ENCODE results near the gene BRWD1. TPM values are rescaled to one million over a fixed set of nuclear protein-coding genes. Genes with fewer than 3 reads are reported as not detected.
"Not testable (repeated sequence)": the region's sequence is repeated elsewhere in the genome, so short reads cannot be mapped to it uniquely, and the experiment has no call there.

Gene BRWD1
- total RNA-seq, 1 donor: 71.3 TPM

DNA sequence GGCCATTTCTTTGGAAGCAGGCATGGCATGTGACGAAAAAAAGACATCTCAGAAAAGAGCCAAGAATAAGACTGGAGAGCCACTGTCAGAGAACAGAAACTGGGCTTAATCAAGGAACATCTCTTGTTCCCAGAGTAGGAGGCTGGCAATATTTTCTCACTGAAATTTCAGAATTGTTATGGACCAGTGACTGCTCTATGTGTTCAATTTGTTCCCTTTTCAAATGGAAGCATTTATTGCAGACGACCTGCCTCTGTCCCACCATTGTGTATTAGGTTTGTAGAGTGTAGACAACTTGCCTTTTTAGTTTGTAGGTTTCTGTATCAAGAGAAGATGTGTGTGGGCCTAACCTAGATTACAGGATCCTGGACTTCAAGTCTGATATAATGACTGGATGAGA is 148.9 kb downstream of the BRWD1 start:
- no peak overlapping the region for H3K27ac ChIP-seq (ENCODE audit: low read depth, low read length)
- no peaks in the 10 kb centered on the region for H3K27me3 ChIP-seq (ENCODE audit: insufficient read depth, low read length)
- no peak for DNase-seq (ENCODE audit: insufficient read length, low spot score, missing footprints)
- no peak overlapping the region for H3K4me3 ChIP-seq (ENCODE audit: insufficient read depth, low read length)
- TF ChIP-seq, protein P1, sequence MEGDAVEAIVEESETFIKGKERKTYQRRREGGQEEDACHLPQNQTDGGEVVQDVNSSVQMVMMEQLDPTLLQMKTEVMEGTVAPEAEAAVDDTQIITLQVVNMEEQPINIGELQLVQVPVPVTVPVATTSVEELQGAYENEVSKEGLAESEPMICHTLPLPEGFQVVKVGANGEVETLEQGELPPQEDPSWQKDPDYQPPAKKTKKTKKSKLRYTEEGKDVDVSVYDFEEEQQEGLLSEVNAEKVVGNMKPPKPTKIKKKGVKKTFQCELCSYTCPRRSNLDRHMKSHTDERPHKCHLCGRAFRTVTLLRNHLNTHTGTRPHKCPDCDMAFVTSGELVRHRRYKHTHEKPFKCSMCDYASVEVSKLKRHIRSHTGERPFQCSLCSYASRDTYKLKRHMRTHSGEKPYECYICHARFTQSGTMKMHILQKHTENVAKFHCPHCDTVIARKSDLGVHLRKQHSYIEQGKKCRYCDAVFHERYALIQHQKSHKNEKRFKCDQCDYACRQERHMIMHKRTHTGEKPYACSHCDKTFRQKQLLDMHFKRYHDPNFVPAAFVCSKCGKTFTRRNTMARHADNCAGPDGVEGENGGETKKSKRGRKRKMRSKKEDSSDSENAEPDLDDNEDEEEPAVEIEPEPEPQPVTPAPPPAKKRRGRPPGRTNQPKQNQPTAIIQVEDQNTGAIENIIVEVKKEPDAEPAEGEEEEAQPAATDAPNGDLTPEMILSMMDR (IDR thresholded peaks at IDR 0.05; ENCODE audit: extremely low read depth, low read depth, low read length): no peak
- H3K79me2 ChIP-seq (ENCODE audit: insufficient read depth, low read length): no peaks in the 10 kb centered on the region
- no peaks in the 10 kb centered on the region for H4K20me1 ChIP-seq (ENCODE audit: insufficient read depth, low read length)
- peaks cover 4% of the 10 kb centered on the region for H3K9me3 ChIP-seq (ENCODE audit: low read depth, low read length)
- H2AFZ ChIP-seq (ENCODE audit: low read length): no peak overlapping the region
- no peaks in the 10 kb centered on the region for H3K4me1 ChIP-seq (ENCODE audit: insufficient read depth, low read length)
- no peaks in the 10 kb centered on the region for H3K36me3 ChIP-seq (ENCODE audit: insufficient read depth, low read length)
- no peak overlapping the region for H3K4me2 ChIP-seq (ENCODE audit: insufficient read depth, low read length)

DNA sequence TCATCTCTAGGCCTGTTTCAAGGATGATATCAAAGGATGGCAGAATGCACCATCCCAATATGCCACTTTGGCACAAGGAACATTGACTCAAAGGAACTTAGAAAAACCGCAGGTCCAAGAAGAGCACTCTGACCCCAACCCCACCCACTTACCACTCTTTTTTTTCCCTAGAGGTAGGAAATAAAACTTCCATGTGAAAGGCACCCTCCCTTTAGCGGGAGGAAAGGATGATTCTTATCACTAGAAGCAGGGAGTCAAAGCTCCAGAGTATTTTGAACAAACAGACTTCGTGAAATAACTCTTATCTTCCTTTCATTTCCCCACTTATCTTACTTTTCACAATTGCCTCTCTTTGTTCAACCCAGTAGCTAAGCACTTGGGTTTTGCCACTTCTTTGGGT is 152.4 kb downstream of the BRWD1 start:
- Histone ChIP-seq H3K4me2 (ENCODE audit: insufficient read depth, low read length) (no peak overlapping the region), H4K20me1 (ENCODE audit: insufficient read depth, low read length) (no peaks in the 10 kb centered on the region), H3K4me1 (ENCODE audit: insufficient read depth, low read length) (no peaks in the 10 kb centered on the region), H2AFZ (ENCODE audit: low read length) (no peak overlapping the region), H3K36me3 (ENCODE audit: insufficient read depth, low read length) (no peaks in the 10 kb centered on the region), H3K27ac (ENCODE audit: low read depth, low read length) (no peak overlapping the region), H3K27me3 (ENCODE audit: insufficient read depth, low read length) (no peaks in the 10 kb centered on the region), H3K4me3 (ENCODE audit: insufficient read depth, low read length) (no peak overlapping the region), H3K9me3 (ENCODE audit: low read depth, low read length) (peaks cover 4% of the 10 kb centered on the region), H3K79me2 (ENCODE audit: insufficient read depth, low read length) (no peaks in the 10 kb centered on the region)
- TF ChIP-seq, protein P1 (IDR thresholded peaks at IDR 0.05; ENCODE audit: extremely low read depth, low read depth, low read length): no peak
- DNase-seq (ENCODE audit: insufficient read length, low spot score, missing footprints): peak; percentile 67

- DNase-seq (ENCODE audit: insufficient read length, low spot score, missing footprints): peak; percentile 89
- no peaks in the 10 kb centered on the region for H3K27me3 ChIP-seq (ENCODE audit: insufficient read depth, low read length)
- H3K4me2 ChIP-seq (ENCODE audit: insufficient read depth, low read length): no peak overlapping the region
- H2AFZ ChIP-seq (ENCODE audit: low read length): no peak overlapping the region
- H3K79me2 ChIP-seq (ENCODE audit: insufficient read depth, low read length): no peaks in the 10 kb centered on the region
- no peaks in the 10 kb centered on the region for H3K36me3 ChIP-seq (ENCODE audit: insufficient read depth, low read length)
- no peaks in the 10 kb centered on the region for H3K9me3 ChIP-seq (ENCODE audit: low read depth, low read length)
- H4K20me1 ChIP-seq (ENCODE audit: insufficient read depth, low read length): no peaks in the 10 kb centered on the region
- no peak overlapping the region for H3K27ac ChIP-seq (ENCODE audit: low read depth, low read length)
- no peak overlapping the region for H3K4me3 ChIP-seq (ENCODE audit: insufficient read depth, low read length)
- TF ChIP-seq, protein P1 (IDR thresholded peaks at IDR 0.05; ENCODE audit: extremely low read depth, low read depth, low read length): no peak
- H3K4me1 ChIP-seq (ENCODE audit: insufficient read depth, low read length): peaks cover 4% of the 10 kb centered on the region
Measured at GRCh38 chr21:39159342-39160063, 153.9 kb downstream of the BRWD1 start.

DNA sequence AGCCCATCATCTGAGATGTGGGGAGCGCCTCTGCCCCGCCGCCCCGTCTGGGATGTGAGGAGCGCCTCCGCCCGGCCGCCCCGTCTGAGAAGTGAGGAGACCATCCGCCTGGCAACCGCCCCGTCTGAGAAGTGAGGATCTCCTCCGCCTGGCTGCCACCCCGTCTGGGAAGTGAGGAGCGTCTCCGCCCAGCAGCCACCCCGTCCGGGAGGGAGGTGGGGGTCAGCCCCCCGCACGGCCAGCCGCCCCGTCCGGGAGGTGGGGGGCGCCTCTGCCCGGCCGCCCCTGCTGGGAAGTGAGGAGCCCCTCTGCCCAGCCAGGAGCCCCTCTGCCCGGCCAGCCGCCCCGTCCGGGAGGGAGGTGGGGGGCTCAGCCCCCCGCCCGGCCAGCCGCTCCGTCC is 156.2 kb downstream of the BRWD1 start:
- H3K4me1 ChIP-seq (ENCODE audit: insufficient read depth, low read length): not testable (repeated sequence)

More for the DNA sequence above, 156.2 kb downstream of the BRWD1 start:
- H3K36me3 ChIP-seq (ENCODE audit: insufficient read depth, low read length); H4K20me1 ChIP-seq (ENCODE audit: insufficient read depth, low read length); H3K79me2 ChIP-seq (ENCODE audit: insufficient read depth, low read length); H3K27me3 ChIP-seq (ENCODE audit: insufficient read depth, low read length); H3K4me2 ChIP-seq (ENCODE audit: insufficient read depth, low read length); H2AFZ ChIP-seq (ENCODE audit: low read length); H3K27ac ChIP-seq (ENCODE audit: low read depth, low read length); H3K9me3 ChIP-seq (ENCODE audit: low read depth, low read length); H3K4me3 ChIP-seq (ENCODE audit: insufficient read depth, low read length); DNase-seq (ENCODE audit: insufficient read length, low spot score, missing footprints): not testable (repeated sequence)
